Suppressor macrophage treated with lipopolysaccharide for 4 hours (primary cell): ENCODE results near the gene PLXDC2.
A peak's percentile ranks its signal among the peaks of the same experiment; 100 is the strongest.
"Not testable (repeated sequence)": the region's sequence is repeated elsewhere in the genome, so short reads cannot be mapped to it uniquely, and the experiment has no call there.

Experiments
- DNase-seq: peaks from one replicate; pipeline ENCODE4 v3.0.0-alpha.2; 2020

The PLXDC2 gene

DNA sequence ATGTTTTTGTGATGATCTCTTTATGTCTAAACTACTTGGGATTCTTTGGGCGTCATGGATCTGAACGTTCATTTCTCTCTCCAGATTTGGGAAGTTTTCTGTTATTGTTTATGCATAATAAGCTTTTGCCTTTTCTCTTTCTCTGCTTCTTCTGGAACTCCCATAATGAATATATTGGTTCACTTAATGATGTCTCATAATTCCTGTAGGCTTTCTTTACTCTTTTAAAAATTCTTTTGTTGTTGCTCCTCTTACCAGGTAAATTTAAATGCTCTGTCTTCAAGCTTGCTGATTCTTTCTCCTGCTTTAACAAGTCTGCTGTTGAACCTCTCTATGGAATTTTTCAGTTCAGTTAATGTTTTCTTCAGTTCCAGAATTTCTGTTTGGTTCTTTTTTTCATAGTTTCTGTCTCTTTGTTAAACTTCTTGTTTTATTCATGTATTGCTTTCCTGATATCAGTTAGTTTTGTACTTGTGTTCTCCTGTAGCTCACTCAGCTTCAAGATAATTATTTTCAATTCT lies 317.5 kb downstream of the PLXDC2 start:
- no peak for DNase-seq

DNA sequence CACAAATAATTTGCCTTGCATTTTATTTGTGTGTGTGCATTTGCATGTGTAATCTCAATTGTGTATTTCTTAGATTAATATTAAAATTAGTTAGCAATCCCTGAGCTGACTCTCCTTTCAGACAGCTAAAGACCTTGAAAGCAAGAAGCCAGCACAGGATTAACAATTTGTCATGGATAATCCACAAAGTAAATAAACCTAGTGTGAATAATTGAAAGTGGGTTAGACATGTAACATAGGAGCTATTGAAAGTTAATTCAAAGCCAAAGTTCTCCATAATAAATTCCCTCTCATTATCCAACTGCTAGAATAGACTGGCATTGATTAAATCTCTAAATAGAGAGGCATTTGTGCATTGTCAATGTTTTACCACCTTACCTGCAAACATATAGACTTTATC lies 326.1 kb downstream of the PLXDC2 start:
- no peak for DNase-seq

DNA sequence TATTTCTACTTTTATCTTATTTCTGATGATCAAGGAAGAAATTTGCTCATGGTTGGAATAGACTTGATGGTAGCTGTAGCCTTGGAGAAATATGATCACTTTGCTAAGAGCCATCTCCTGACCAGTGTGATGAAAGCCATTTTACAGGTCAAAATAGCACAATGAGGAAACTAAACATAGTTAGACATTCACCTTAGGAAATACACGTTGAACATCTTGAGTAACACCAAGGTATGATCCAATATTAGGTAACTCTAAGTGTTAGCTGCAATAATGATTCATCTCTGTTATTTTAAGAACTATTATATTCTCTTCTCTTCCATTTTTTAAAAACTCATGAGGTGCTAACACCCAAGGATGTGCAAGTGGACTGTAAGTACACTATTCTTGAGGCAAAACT lies 328.0 kb downstream of the PLXDC2 start:
- no peak for DNase-seq

DNA sequence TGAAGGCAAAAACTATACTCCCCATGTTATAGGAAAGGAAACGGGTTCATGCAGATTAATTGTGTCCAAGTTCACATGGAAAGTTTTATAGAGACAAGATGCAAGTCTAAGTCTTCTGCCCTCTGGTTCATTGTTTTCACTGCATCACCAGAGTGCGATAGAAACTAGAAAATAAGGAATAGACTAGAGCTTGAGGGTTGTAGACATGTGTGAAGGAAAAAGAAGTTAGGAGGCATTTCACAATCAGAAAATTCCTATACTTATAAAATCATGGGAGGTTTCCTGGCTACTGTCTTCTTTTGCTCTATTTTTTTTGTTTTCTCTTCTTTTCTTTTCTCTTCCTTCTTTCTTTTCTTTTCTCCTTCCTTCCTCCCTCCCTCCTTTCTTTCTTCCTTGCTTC lies 329.8 kb downstream of the PLXDC2 start:
- no peak for DNase-seq

DNA sequence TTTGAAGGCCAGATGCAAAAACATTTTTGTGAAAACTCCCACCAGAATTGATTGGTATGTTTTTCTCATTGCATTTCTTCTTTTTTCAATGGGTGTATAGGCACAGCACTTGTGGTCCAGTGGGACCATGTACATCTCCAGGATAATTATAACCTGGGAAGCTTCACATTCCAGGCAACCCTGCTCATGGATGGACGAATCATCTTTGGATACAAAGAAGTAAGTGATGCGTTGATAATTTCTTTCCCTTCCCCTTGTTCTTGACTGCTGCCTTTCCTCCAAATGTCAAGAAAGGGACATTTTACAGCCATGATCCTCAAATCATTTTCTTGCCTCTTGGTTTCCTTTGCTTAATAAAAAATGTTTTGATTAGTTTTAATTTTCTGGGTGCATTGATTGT lies 331.5 kb downstream of the PLXDC2 start:
- DNase-seq: no peak

DNA sequence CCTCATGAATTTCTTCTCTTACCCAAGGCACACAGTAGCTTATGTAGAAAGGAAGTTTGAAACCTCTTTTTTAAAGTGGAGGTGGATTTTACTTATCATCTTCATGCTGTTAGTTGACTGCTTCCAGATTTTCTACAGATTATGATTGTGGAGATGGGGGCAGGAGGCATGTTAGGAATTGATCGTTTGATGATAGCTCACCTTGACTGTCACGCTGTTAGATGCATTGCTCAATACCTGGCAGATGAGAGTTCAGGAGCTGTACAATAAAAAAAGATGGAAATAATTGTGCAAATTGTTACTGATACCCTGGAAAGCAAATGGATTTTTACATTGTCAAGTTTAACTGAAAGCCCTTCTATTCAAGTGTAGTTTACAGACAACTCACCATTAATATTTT lies 340.3 kb downstream of the PLXDC2 start:
- no peak for DNase-seq

DNA sequence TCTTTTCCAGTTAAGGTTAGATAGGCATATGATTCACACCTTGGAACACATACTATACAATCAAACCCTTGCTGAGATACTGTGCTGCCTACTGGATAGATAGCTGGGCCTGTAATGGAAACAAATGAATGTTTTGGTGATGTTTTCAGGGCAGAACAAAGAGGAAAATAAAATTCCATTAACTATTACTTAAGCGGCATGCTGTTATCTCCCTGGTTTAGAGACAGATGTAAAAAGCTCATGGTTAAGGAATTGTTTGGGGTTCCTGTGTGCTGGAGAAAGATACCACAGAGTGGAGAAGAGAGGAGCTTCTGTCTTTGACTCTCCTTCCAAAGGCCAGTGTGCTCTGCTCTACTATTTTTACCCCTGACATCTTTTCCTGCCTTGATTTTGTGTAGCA lies 341.1 kb downstream of the PLXDC2 start:
- no peak for DNase-seq

DNA sequence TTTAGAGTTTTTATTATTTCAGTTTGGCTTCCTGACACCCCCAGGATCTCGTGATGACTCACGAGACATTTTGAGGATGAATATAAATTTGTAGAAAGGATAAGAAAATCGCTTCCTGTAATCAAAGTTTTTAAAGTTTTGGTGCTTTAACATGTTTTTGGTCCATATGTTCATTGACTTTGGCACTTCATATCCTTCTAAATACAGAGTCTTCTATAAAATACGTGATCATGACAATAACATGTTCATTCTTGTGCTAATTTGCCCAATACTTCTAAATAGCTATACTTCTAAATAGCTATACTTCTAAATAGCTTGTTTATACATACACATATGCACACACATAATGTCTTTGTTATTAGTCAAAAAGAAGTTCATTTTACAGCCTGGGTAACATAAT lies 341.9 kb downstream of the PLXDC2 start:
- no peak for DNase-seq

DNA sequence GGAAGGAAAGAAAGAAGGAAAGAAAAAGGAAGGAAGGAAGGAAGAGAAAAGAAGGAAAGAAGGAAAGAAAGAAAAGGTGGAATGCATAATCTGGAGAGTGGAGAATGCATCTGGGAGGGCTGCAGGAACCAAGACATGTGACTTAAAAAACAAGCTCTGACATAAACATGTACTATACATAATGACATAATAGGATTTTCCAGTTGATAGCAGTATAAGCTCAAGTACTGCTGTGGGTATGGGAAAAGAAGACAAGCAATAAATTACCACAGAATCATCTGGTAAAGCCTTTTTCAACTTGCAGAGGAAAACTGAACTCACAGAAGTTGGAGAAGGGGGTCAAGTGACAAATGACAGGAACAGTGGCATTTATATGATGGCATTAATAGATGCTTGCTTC lies 345.9 kb downstream of the PLXDC2 start:
- peak; percentile 33 for DNase-seq

DNA sequence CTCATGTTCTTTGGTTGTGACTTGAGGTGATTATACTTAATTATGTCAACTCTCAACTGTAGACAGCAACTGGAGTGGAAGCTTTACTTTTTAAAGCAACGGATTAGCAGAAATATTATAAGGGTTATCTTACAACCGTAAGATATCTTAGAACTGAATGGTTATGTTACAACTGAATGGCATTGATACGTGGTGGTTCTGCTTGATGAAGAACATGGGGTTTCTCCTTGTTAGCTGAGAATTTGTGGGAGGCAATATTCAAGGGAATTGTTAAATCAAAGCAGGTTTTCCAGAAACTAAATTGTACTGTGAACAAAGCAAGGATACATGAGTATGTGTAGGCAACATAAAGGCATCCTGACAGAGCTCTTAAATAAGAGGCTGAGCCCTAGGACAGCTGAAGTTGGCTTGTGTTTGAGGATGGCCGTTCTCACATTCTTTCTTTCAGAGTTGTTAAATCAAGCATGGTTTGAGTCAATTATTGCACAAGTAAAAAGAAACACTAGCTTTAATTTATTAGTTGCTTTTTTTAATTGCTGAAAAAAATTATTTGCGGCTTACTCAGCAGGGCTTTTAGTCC lies 350.0 kb downstream of the PLXDC2 start:
- DNase-seq: no peak

DNA sequence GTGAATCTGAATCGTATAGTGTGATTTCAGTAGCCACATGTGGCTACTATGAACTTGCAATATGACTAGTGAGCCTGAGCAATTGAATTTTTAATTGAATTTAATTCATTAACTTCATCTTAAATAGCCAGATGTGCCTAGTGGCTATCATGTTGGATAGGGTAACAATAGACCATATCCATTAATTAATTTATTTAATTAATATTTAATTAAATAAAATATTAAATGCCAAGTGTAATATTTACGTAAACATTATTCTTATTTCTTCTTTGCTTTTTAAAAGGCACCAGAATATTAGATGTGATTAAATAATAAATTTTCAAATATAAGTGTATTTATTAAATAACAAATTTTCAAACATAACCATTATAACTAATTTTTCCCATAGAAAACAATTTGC lies 354.4 kb downstream of the PLXDC2 start:
- no peak for DNase-seq

DNA sequence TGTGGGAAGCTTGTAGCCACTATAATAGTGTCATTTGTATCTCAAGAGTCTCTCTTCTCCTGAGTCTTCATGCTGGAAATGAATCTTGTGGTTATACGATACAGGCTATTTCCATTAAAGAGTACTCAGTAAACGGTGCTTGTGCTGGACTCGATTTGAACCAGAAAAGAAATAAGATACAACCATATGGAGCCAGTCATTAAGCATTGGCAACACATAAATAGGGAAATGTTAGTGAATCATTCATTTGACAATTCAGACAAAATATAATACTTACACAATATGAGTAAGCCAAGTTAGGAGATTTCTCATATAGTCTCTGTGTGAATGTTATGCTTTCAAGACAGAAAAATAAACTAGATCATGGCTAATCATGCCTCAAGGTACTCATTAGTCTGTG lies 356.8 kb downstream of the PLXDC2 start:
- DNase-seq: no peak

DNA sequence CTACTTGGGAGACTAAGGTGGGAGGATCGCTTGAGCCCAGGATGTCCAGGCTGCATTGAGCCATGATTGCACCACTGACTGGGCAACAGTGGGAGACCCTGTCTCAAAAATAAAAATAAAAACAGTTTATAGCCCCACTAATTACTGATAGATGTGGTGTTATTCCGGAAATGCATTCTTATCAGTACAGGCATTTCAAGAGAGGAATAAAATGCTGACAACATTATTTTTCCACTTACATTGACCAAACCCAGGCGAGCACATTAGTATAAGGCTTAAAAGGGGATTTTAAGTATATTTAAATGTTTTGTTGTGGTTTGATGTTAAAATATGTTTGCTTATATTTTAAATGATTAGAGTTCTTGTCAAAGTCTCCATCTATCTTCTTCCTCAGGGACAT lies 359.5 kb downstream of the PLXDC2 start:
- no peak for DNase-seq

DNA sequence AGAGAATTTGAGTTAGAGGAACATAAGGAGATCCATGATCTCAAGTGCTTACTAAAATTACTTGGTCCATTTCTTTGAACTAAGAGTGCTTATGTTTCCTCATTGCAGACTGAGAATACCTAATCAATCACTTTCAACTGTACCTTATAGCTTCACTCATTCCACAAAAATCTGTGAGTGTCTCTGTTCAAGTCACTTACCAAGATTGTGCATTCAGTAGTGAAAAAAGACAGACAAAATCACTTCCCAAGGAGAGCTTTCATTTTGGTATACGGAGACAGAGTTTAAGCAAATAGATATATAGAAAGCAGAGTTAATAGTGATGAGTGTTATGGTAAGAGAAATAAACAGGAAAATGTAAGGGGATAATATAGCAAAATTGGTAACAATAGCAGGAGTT lies 364.5 kb downstream of the PLXDC2 start:
- DNase-seq: no peak

DNA sequence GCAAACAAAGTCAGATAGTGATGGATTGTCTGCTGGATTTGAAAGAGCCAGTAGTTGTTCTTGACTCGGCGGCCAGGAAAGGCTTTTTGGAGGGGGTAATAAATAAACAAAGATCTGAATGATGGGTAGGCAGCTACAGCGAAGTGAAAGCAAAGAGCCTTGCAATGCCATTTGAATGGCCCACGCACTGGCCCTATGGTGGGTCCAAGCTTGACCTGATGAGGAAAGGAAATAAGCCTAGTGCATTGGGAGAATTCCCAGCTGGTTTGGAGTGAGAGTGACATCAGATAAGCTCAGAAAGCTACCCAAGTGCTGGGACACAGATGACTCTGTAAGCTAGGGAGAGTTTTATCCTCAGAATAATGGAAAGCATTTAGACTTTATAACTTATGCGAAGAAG lies 365.2 kb downstream of the PLXDC2 start:
- DNase-seq: no peak

DNA sequence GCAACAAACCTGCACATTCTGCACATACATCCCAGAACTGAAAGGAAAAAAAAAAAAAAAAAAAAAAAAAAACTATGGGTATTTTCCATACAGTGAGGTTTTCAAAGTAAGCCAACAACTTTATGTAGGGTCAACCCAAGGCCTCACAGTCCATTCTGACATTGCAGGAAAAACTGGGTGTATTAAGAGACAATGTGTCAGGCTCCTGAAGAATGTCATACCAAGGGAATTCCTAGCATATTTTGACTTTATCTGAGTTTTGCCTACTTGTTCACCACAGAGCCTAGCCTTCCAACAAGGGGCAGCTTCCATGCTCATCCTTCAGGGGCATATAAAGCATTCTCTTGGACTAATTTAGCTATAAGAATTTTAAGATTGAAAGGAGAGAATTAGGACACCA lies 368.9 kb downstream of the PLXDC2 start:
- no peak for DNase-seq

DNA sequence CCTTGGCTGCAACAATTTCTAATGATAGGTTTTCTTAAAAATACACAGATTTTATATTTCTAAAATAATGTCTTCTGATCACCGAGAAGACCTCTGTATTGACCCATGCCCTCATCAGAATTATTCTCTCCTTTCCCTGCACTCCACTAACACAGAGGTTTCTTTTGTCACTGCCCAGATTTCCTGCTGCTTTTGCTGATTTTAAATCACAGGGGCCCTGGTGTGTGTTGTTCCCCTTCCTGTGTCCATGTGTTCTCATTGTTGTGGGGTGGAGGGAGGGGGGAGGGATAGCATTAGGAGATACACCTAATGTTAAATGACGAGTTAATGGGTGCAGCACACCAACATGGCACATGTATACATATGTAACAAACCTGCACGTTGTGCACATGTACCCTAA lies 375.2 kb downstream of the PLXDC2 start:
- DNase-seq: not testable (repeated sequence)

DNA sequence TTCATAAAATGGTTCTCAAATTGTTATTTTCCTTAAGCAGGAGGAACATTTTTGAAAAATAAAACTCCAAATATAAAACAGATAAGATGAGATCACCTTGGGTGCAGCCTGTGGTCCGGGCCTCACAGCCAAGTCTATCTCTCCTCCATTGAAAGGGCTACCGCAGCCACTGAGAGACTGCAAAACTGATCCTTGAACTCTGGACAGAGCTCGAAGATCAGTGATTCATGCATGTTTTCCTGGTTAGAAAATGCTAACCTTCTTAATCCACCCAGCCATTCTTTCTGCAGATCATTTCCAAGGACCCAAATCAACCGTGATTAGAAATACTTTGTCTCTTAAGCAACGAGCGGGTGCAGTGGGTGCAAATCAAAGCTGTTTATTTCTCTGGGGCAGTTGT lies 378.8 kb downstream of the PLXDC2 start:
- DNase-seq: no peak

DNA sequence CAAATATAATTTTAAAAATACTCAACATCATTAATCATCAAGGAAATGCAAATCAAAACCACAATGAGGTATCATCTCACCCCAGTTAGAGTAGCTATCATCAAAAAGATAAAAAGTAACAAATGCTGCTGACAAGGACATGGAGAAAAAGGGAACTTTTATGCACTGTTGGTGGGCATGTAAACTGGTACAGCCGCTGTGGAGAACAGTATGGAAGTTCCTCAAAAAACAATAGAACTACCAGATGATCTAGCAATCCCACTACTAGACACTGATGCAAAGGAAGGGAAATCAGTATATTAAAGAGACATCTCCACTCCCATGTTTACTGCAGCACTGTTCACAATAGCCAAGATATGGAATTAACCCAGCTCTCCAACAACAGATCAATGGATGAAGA lies 384.5 kb downstream of the PLXDC2 start:
- DNase-seq: peak; percentile 18

DNA sequence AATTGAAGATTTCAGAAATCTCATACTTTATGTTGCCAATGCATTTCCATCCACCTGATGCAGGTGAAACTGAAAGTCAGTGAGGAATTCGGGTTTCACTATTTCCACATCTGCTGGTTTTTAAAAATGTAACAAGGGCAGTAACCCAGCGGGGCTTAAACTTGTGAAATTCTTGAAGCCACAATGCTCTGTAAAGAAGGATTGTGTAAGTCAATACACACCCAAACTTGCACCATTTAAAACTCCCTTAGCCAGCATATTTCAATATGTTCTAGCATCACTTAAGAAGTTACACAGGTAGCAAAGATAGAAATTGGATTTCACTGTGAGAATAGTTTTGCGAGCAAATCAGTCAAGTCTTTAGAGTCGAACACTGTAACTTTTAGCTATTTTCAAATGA lies 386.1 kb downstream of the PLXDC2 start:
- DNase-seq: peak; percentile 48

DNA sequence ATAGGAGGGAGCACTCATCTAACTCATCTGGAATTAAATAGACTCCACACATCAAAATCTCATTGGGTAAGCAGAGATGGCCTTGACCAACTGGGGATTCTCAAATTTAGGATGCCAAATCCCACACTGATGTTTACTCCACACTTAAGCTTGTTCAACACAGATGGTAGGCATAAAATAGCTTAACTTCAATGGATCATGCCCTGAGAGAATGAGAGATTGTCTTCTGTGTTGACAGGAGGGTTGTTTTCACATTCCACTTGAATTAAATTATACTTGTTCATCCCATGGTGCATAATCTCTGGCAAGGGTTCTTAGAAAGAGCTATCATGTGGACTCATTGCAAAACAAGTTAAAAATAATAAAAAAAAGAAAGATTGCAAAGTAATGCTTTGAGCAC lies 391.4 kb downstream of the PLXDC2 start:
- no peak for DNase-seq

DNA sequence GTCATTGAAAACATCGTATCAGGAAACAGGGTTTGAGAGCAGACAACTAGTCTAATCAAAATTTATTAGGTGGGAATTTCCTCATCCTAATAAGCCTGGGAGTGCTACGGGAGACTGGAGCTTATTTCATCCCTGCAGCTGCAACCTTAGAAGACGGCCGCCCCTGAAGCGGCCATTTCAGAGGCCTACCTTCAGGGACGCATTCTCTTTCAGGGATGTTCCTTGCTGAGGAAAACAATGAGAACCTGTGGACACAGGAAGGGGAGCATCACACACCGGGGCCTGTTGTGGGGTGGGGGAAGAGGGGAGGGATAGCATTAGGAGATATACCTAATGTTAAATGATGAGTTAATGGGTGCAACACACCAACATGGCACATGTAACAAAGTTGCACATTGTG lies 392.9 kb downstream of the PLXDC2 start:
- DNase-seq: not testable (repeated sequence)

DNA sequence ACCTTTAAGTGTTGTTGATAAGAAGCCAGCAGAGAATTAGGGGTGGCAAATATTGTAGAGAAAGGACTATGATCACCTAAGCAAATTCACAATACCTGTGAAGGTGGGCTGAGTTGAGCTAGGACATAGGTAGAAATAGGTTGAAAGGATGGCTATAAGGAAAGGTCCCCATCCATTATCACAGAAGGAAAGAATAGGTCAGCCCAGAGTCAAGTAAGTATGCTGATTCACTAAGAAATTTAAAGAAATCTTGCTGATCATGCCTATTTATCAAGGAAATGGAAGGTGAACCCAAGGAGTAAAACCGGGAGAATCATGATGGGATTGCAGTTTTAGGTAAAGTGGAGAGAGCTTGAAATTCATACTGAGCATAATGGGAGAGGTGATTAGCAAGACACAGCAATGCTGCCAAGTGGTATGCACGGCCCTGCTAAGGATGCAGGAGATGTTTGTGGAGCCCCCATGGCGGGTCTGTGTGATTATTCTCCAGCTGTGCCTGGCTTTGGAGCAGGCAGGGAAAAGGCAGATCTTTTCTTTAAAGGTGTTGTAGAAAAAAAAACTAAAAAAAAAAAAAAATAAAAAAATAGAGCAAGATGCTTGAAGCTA lies 399.4 kb downstream of the PLXDC2 start:
- no peak for DNase-seq

DNA sequence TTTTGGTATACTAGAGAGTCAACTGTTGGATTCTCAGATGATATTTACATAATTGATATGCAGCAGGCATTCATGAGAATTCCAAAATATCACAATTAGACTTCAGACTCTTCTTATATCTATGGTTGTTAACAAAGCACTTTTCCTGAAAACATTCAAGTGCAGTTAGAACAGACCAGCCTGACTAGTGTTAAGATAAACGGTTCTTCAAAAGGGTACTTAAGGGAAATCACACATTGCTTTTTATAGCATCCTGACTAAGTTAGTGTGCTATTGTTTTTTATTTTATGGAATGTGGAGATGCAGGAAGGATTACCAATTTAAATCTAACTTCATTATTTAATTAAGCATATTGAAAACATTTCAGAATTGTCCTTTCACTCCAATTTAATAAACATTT lies 405.1 kb downstream of the PLXDC2 start:
- DNase-seq: no peak

DNA sequence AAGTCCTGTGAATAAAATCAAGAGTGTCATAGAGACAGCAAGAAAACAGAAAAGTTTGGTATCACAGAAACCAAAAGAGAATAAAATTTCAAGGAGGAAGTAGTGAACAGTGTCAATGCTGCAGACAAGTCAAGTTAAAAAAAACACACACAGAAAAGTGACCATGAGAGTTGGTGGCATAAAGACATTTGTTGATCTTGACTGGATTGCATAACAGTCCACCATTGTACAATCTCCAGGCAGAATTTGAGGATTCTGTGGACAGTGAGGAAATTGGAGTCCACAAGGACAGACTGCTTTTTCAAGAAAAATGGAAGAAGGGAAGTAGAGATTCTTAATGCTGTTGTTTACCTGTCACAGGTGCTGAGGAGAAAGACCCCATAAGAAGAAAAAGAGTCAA lies 412.5 kb downstream of the PLXDC2 start:
- peak; percentile 9 for DNase-seq
